ENCODE measurements around the gene CRNN. TPM values are rescaled to one million over a fixed set of nuclear protein-coding genes. Genes with fewer than 3 reads are reported as not detected.

Gene CRNN
- not detected in 5 replicates for total RNA-seq (2022; extraction: Qiagen RNA extraction)

DNA sequence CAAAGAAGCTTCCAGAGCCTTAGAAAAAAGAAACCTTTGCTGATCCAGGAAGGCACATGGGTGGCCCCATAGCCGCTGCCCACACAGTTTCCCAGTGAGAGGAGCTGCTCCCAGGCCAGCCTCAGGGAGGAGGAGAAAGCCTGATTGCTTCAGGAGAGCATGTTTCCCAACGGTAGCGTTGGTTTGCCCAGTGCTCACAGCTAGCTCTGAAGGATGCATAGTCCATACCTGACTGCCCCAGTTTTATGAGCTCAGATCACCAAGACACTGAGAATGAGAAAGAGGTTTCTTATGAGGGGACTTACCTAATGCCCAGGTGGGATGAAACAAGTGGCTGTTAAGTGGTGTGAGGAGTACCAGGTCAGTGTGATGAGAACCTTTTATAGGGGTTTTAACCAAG, at the start of gene CRNN:
Gene CRNN (minus strand): TSS at position 355 of the 400 bp plus-strand sequence. CDS start 2,030 bp downstream, outside the sequence.

DNA sequence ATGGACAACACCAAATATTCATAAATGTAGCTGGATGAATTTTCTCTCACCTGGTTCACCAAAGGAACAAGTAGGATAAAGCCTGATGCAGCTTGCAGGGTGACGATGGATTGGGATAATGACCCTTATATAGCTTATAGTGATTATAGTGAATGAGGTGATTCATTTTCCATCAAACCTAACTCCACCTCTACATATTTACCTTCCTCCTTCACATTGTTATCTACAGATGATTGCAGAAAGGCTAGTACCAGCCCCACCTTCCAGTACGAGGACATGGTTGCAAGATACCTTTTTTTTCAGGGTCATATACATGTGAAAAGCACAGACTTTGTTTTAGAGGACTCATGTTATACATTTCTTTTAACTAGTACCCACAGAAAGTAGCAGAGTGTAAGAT, 54.2 kb downstream of the CRNN start, which contains the start of gene FLG2:
Gene FLG2 (minus strand): TSS at position 101 of the 400 bp plus-strand sequence. CDS start 1,122 bp downstream, outside the sequence.

Other genes with a start within 250 kb of the CRNN start
- not detected in 5 replicates for gene HRNR, start 190.1 kb downstream of the CRNN start, total RNA-seq (2022; extraction: Qiagen RNA extraction)
- 0.01 to 0.02 TPM (median 0.01 TPM) in 3 of 5 replicates, not detected in the others for gene FLG, start 89.0 kb downstream of the CRNN start, total RNA-seq (2022; extraction: Qiagen RNA extraction)
- gene FLG2, start 54.3 kb downstream of the CRNN start, total RNA-seq (2022; extraction: Qiagen RNA extraction) = not detected in 5 replicates
- 0.20 TPM in 1 of 5 replicates, not detected in the others for gene LCE5A, start 96.5 kb upstream of the CRNN start, total RNA-seq (2022; extraction: Qiagen RNA extraction)
- 0.29 to 0.70 TPM (median 0.32 TPM) in 5 replicates for gene CRCT1, start 100.2 kb upstream of the CRNN start, total RNA-seq (2022; extraction: Qiagen RNA extraction)
- gene LCE3E, start 152.5 kb upstream of the CRNN start, total RNA-seq (2022; extraction: Qiagen RNA extraction) = 0.30 TPM in 1 of 5 replicates, not detected in the others
- 2.6 to 3.6 TPM (median 3.1 TPM) in 5 replicates for gene LCE3D, start 166.3 kb upstream of the CRNN start, total RNA-seq (2022; extraction: Qiagen RNA extraction)
- gene LCE3C, start 186.0 kb upstream of the CRNN start, total RNA-seq (2022; extraction: Qiagen RNA extraction) = not detected in 5 replicates
- gene LCE3B, start 199.5 kb upstream of the CRNN start, total RNA-seq (2022; extraction: Qiagen RNA extraction) = not detected in 5 replicates
- not detected in 5 replicates for gene LCE3A, start 208.8 kb upstream of the CRNN start, total RNA-seq (2022; extraction: Qiagen RNA extraction)
- not detected in 5 replicates for gene LCE2D, start 249.1 kb upstream of the CRNN start, total RNA-seq (2022; extraction: Qiagen RNA extraction)